ENCODE data around the gene DOCK2.
"Not testable (repeated sequence)": the region's sequence is repeated elsewhere in the genome, so short reads cannot be mapped to it uniquely, and the experiment has no call there.

DOCK2 gene

DNA sequence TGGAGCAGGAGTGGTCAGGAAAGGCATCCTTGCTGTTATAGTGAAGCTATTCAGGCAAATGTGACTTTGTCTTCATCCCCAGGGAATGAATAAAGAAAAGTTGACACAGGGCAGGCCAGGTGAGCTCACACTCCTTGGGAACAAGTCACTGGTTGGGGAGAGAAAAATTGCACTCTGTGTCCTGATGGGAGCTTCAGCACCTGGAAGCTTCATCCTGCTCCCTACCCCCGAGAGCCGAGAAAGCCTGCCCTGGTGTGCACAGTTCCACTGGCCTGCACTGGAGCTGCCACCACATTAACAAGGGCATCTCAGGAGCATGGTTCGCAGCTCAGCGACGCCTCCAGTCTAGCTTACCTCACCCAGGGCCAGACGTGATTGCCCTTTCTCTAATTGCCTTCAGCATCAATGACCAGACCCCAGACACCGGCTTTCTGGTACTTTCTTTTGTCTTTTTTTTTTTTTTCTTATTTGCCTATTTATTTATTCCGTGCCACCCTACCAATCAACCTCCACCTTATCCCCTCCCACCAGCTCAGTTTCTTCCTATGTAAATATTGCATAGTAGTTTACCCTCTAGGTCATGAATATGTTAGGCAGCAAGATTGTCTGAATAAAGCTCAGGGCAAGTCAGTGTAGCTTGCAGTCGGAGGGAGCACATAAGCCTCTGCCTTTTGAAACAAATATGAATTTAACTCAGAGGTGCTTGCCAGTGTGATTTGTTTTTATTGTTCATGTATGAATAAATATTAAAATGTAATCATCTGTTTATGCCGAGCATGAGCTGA, 87.4 kb downstream of the DOCK2 start:
- H3K4me1 Mint-ChIP-seq = peaks cover 0 to 5% of the 10 kb centered on the region in 2 donors
- ATAC-seq (replicated peaks) (no peak), DNase-seq (no peak)
- no peak overlapping the region for H3K27ac Mint-ChIP-seq
- peaks cover 0 to 7% of the 10 kb centered on the region in 2 donors for H3K9me3 Mint-ChIP-seq
- no peaks in the 10 kb centered on the region for H3K27me3 Mint-ChIP-seq
- no peak overlapping the region for H3K4me3 Mint-ChIP-seq
- peaks cover 63 to 85% of the 10 kb centered on the region in 2 donors for H3K36me3 Mint-ChIP-seq

GRCh38 chr5:169725665-169726064, 88.6 kb downstream of the DOCK2 start:
- ATAC-seq (replicated peaks); H3K4me1 Mint-ChIP-seq; H3K9me3 Mint-ChIP-seq; H3K27me3 Mint-ChIP-seq; H3K4me3 Mint-ChIP-seq; H3K27ac Mint-ChIP-seq; DNase-seq: not testable (repeated sequence)
- peaks cover 59 to 85% of the 10 kb centered on the region in 2 donors for H3K36me3 Mint-ChIP-seq

DNA sequence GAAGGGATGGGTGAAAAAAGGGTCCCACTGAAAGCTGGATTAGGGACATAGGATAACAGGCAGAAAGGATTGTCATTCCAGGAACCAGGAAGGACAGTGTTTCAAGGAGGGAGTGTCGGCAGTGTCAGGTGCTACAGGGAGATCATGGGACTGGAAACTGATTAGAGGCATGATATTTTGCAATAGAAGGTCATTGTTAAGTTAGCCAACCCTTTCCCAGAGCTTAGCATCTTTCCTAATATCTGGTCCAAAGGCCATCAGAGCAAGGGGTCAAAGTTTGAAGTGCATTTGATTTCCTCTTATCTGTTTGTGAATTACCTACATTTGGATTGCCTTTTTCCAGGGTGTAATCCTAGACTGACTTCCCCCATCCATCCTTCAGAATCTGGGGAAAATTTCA, 91.3 kb downstream of the DOCK2 start:
- H3K4me3 Mint-ChIP-seq = no peak overlapping the region
- peaks cover 7 to 14% of the 10 kb centered on the region in 2 donors for H3K4me1 Mint-ChIP-seq
- no peaks in the 10 kb centered on the region for H3K27me3 Mint-ChIP-seq
- DNase-seq (no peak), ATAC-seq (replicated peaks) (no peak)
- peak overlapping the region; percentile 48 for H3K27ac Mint-ChIP-seq
- H3K36me3 Mint-ChIP-seq = peaks cover 61 to 90% of the 10 kb centered on the region in 2 donors
- peaks cover 4 to 7% of the 10 kb centered on the region in 2 donors for H3K9me3 Mint-ChIP-seq

- Mint-ChIP-seq H3K4me1 (peaks cover 7 to 18% of the 10 kb centered on the region in 2 donors), H3K27me3 (no peaks in the 10 kb centered on the region), H3K27ac (no peak overlapping the region), H3K4me3 (no peak overlapping the region), H3K9me3 (peaks cover 3 to 11% of the 10 kb centered on the region in 2 donors), H3K36me3 (peaks cover 53 to 91% of the 10 kb centered on the region in 2 donors)
- ATAC-seq (replicated peaks) (no peak), DNase-seq (no peak)
These were observed 94.1 kb downstream of the DOCK2 start for GRCh38 chr5:169731221-169731620.

DNA sequence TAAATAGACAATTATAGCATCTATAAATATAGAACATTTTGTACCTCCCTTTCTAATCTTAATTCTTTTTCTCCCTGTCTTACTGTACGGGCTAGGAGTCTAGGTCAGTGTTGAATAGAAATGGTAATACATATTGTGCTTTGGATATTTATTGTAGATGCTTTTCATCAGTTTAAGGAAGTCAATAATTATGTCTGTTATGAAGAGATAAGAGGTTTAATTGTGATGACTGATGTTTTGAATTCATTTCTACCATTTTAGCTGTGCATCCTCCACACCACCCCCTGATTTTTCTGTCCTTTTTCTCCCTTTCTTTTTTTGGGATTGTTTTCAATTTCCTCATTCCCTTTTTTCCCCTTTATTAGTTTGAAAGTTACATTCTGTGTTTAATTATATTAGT, 95.8 kb downstream of the DOCK2 start:
- ATAC-seq (replicated peaks) (no peak), DNase-seq (no peak)
- Mint-ChIP-seq H3K27ac (no peak overlapping the region), H3K9me3 (peaks cover 3 to 11% of the 10 kb centered on the region in 2 donors), H3K4me3 (no peak overlapping the region), H3K4me1 (peaks cover 7 to 22% of the 10 kb centered on the region in 2 donors), H3K27me3 (no peaks in the 10 kb centered on the region), H3K36me3 (peaks cover 60 to 92% of the 10 kb centered on the region in 2 donors)

GRCh38 chr5:169735913-169736312, 98.8 kb downstream of the DOCK2 start:
- DNase-seq (no peak), ATAC-seq (replicated peaks) (no peak)
- Mint-ChIP-seq H3K27ac (no peak overlapping the region), H3K27me3 (no peaks in the 10 kb centered on the region), H3K4me3 (no peak overlapping the region), H3K4me1 (peaks cover 7 to 18% of the 10 kb centered on the region in 2 donors), H3K9me3 (peaks cover 3 to 11% of the 10 kb centered on the region in 2 donors), H3K36me3 (peaks cover 66 to 87% of the 10 kb centered on the region in 2 donors)

DNA sequence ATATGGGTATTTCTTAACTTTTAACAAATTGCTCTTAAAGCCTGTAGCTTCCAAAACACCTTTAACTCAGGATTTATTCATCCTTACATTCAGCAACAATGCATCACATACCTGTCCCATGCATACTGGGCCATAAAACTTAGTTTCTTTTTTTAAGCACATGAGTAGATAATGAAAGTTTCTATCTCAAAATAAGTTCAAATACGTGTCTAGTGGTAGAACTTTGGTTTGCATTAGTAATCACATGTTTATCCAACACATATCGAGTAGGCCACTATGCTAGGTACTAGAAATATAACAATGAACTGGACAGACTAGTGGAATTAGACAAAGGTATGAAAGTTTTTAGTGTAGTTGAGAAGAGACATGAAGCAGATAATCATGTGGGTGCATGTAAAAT, 99.6 kb downstream of the DOCK2 start:
- no peak for DNase-seq

GRCh38 chr5:169740435-169740834, 103.4 kb downstream of the DOCK2 start:
- ATAC-seq (replicated peaks) (no peak), DNase-seq (no peak)
- H3K36me3 Mint-ChIP-seq = peaks cover 60 to 84% of the 10 kb centered on the region in 2 donors
- H3K9me3 Mint-ChIP-seq = no peaks in the 10 kb centered on the region
- no peak overlapping the region for H3K27ac Mint-ChIP-seq
- H3K4me1 Mint-ChIP-seq = peaks cover 10 to 12% of the 10 kb centered on the region in 2 donors
- no peaks in the 10 kb centered on the region for H3K27me3 Mint-ChIP-seq
- H3K4me3 Mint-ChIP-seq = no peak overlapping the region

More for the DNA sequence above, 99.6 kb downstream of the DOCK2 start:
- no peak for ATAC-seq (replicated peaks)
- peaks cover 3 to 11% of the 10 kb centered on the region in 2 donors for H3K9me3 Mint-ChIP-seq
- H3K27ac Mint-ChIP-seq = no peak overlapping the region
- peaks cover 64 to 85% of the 10 kb centered on the region in 2 donors for H3K36me3 Mint-ChIP-seq
- H3K27me3 Mint-ChIP-seq = no peaks in the 10 kb centered on the region
- no peak overlapping the region for H3K4me3 Mint-ChIP-seq
- peaks cover 7 to 17% of the 10 kb centered on the region in 2 donors for H3K4me1 Mint-ChIP-seq

GRCh38 chr5:169742771-169743296, 105.8 kb downstream of the DOCK2 start:
- Mint-ChIP-seq H3K27me3 (no peaks in the 10 kb centered on the region), H3K9me3 (no peaks in the 10 kb centered on the region), H3K36me3 (peaks cover 56 to 84% of the 10 kb centered on the region in 2 donors), H3K27ac (no peak overlapping the region), H3K4me3 (no peak overlapping the region), H3K4me1 (peaks cover 15% of the 10 kb centered on the region in 2 donors)
- ATAC-seq (replicated peaks) = no peak
- DNase-seq = no peak

GRCh38 chr5:169744336-169744735, 107.3 kb downstream of the DOCK2 start:
- Mint-ChIP-seq H3K9me3 (no peaks in the 10 kb centered on the region), H3K36me3 (peaks cover 49 to 77% of the 10 kb centered on the region in 2 donors), H3K27me3 (no peaks in the 10 kb centered on the region), H3K4me3 (no peak overlapping the region), H3K4me1 (peaks cover 15% of the 10 kb centered on the region in 2 donors), H3K27ac (peak overlapping the region; percentile 22)
- DNase-seq (no peak), ATAC-seq (replicated peaks) (no peak)

DNA sequence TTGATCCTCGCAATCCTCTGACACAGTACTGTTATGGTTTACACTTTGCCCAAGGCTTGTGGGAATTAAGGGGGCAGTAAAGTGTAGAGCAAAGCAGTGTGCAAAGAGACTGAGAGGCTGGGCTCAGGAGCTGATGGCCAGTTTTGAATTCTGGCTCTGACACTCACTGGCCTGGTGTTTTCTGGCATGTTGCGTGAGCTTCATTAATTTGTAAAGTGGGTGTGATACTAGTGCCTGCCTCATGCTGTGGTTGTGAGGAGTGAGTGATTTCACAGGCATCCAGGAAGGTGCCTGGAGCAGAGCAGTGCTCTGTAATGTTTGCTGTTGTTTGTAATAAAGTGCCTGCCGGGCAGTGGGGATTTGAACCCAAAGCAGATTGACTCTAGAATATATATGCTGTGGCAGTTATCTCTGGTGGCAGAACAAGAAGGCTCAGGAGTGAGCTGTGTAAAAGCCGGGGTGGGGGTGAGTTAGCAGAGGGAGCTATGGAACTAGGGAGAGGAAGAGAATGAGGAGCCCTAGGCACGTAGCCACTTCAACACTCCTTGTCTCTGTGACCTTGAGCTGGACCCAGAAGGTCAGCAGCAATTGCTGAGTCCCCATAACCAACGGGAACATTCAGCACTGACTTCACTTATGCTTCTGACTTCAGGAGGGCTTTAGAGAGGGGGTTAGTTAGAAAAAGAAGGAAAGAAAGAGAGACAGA, 108.5 kb downstream of the DOCK2 start:
- H3K36me3 Mint-ChIP-seq = peaks cover 55 to 81% of the 10 kb centered on the region in 2 donors
- H3K27ac Mint-ChIP-seq = peak overlapping the region; percentile 1
- H3K4me3 Mint-ChIP-seq = no peak overlapping the region
- ATAC-seq (replicated peaks) (no peak), DNase-seq (no peak)
- peaks cover 15% of the 10 kb centered on the region in 2 donors for H3K4me1 Mint-ChIP-seq
- H3K9me3 Mint-ChIP-seq = no peaks in the 10 kb centered on the region
- no peaks in the 10 kb centered on the region for H3K27me3 Mint-ChIP-seq

DNA sequence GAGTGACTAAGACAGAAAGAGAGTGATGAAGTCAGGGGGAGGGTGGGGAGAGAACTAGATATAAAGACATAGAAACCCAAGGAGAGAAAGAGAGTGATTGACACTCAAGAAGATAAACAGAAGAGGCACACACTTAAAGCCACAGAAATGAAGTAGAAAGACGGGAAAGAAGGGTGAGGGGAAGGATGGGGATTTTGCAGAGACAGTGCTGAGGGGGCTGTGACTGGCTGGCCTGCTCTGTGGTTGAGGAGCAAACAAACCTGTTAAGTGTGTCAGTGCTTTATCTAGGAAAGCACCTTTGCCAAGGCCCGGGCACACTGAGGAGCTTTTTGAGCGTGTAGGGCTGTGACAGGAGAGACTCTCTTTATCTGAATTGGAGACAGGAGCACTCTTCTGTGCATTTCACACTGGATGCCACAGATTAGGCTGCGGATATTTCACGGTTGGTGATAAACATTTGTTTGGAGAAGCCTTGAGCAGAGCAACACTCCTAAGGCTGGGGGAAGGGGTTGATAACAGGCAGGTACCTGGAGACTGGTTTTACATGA, 109.1 kb downstream of the DOCK2 start:
- peaks cover 56 to 81% of the 10 kb centered on the region in 2 donors for H3K36me3 Mint-ChIP-seq
- ATAC-seq (replicated peaks) (peak in 1 of 2 donors; percentile 50), DNase-seq (no peak)
- peaks cover 15% of the 10 kb centered on the region in 2 donors for H3K4me1 Mint-ChIP-seq
- H3K9me3 Mint-ChIP-seq = no peaks in the 10 kb centered on the region
- no peaks in the 10 kb centered on the region for H3K27me3 Mint-ChIP-seq
- H3K27ac Mint-ChIP-seq = peak overlapping the region; percentile 1
- H3K4me3 Mint-ChIP-seq = no peak overlapping the region

DNA sequence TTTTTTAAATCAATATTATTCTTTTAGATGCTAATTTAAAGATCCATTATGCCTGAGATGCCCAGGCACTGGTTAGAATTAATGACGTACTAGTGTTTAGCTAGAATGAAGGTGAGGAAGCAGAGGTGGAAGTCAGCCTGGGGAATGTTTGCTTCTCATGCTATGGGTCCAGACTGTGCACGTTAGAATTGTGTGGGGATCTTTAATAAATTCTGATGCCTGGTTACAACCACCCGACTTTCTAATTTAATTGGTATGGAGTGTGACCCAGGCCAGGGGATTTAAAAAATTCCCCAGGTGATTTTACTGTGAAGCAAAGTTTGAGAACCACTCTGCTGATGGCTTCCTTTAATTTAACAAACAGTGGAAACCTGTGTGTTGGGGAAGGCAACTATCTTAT, 111.1 kb downstream of the DOCK2 start:
- peak in 1 of 2 donors; percentile 52 for ATAC-seq (replicated peaks)
- Mint-ChIP-seq H3K36me3 (peaks cover 55 to 80% of the 10 kb centered on the region in 2 donors), H3K27ac (no peak overlapping the region), H3K4me3 (no peak overlapping the region), H3K9me3 (no peaks in the 10 kb centered on the region), H3K27me3 (no peaks in the 10 kb centered on the region), H3K4me1 (peaks cover 13 to 17% of the 10 kb centered on the region in 2 donors)
- DNase-seq = no peak

GRCh38 chr5:169749295-169749694, 112.2 kb downstream of the DOCK2 start:
- Mint-ChIP-seq H3K4me3 (no peak overlapping the region), H3K9me3 (no peaks in the 10 kb centered on the region), H3K27ac (peak overlapping the region; percentile 25), H3K36me3 (peaks cover 57 to 83% of the 10 kb centered on the region in 2 donors), H3K4me1 (peaks cover 19 to 27% of the 10 kb centered on the region in 2 donors), H3K27me3 (no peaks in the 10 kb centered on the region)
- no peak for DNase-seq
- ATAC-seq (replicated peaks) = no peak
